NCI-H1105 treated with DMSO at 0.1 percent for 48 hours (cell line): ENCODE data around the gene NTN1.

ENCODE experiments used
- DNase-seq: peaks from one replicate; lab custom pipeline; 2025; lab: John Stamatoyannopoulos, UW

The NTN1 gene

GRCh38 chr17:9218064-9218635, 196.8 kb downstream of the NTN1 start:
- no peak for DNase-seq

GRCh38 chr17:9218911-9219310, 197.6 kb downstream of the NTN1 start:
- no peak for DNase-seq

- DNase-seq = no peak
Measured at GRCh38 chr17:9219631-9220397, 198.5 kb downstream of the NTN1 start.

GRCh38 chr17:9220398-9221146, 199.3 kb downstream of the NTN1 start:
- DNase-seq = no peak

- DNase-seq = no peak
Measured at GRCh38 chr17:9221147-9221921, 200.0 kb downstream of the NTN1 start.

GRCh38 chr17:9221922-9222180, 200.5 kb downstream of the NTN1 start:
- DNase-seq = no peak

- no peak for DNase-seq
Measured at GRCh38 chr17:9223531-9223930, 202.2 kb downstream of the NTN1 start.

GRCh38 chr17:9224485-9224884, 203.2 kb downstream of the NTN1 start:
- DNase-seq = no peak

GRCh38 chr17:9225305-9226101, 204.2 kb downstream of the NTN1 start:
- DNase-seq = no peak

- no peak for DNase-seq
Measured at GRCh38 chr17:9226130-9226793, 205.0 kb downstream of the NTN1 start.

- no peak for DNase-seq
Measured at GRCh38 chr17:9226794-9227135, 205.5 kb downstream of the NTN1 start.

GRCh38 chr17:9227819-9228407, 206.6 kb downstream of the NTN1 start:
- no peak for DNase-seq

- DNase-seq = no peak
Measured at GRCh38 chr17:9228408-9229159, 207.3 kb downstream of the NTN1 start.

- no peak for DNase-seq
Measured at GRCh38 chr17:9229160-9229825, 208.0 kb downstream of the NTN1 start.

- DNase-seq = no peak
Measured at GRCh38 chr17:9229826-9230201, 208.5 kb downstream of the NTN1 start.

GRCh38 chr17:9230346-9230745, 209.0 kb downstream of the NTN1 start:
- no peak for DNase-seq

GRCh38 chr17:9230861-9231260, 209.6 kb downstream of the NTN1 start:
- no peak for DNase-seq

GRCh38 chr17:9231449-9232154, 210.3 kb downstream of the NTN1 start:
- no peak for DNase-seq

- no peak for DNase-seq
Measured at GRCh38 chr17:9232155-9232475, 210.8 kb downstream of the NTN1 start.
